Stimulated activated CD4-positive, alpha-beta T cell treated with anti-CD3 and anti-CD28 coated beads, TNF-alpha, amount 100 ng/mL, for 4 hours (primary cell): ENCODE results near the gene POU6F2.
"Not testable (repeated sequence)": the region's sequence is repeated elsewhere in the genome, so short reads cannot be mapped to it uniquely, and the experiment has no call there.

Experiments
- DNase-seq, 3 experiments: peaks; one replicate each; pipeline ENCODE4 v3.0.0-alpha.2; 2020; ENCODE audit warnings: low read depth in 3 of 3

Gene POU6F2

GRCh38 chr7:39353615-39354376 is 376.1 kb downstream of the POU6F2 start:
- no peak for DNase-seq

GRCh38 chr7:39355664-39356063 is 378.0 kb downstream of the POU6F2 start:
- DNase-seq: no peak

- DNase-seq: no peak
Observed at GRCh38 chr7:39356172-39356925, 378.6 kb downstream of the POU6F2 start.

- DNase-seq: no peak
Observed at GRCh38 chr7:39357648-39358047, 379.9 kb downstream of the POU6F2 start.

- no peak for DNase-seq
Observed at GRCh38 chr7:39360038-39360437, 382.3 kb downstream of the POU6F2 start.

- no peak for DNase-seq
Observed at GRCh38 chr7:39360766-39361165, 383.1 kb downstream of the POU6F2 start.

GRCh38 chr7:39365751-39366295 is 388.1 kb downstream of the POU6F2 start:
- DNase-seq: no peak

- DNase-seq: no peak
Observed at GRCh38 chr7:39367451-39367850, 389.7 kb downstream of the POU6F2 start.

- DNase-seq: no peak
Observed at GRCh38 chr7:39367943-39368342, 390.2 kb downstream of the POU6F2 start.

- DNase-seq: no peak
Observed at GRCh38 chr7:39372383-39372782, 394.7 kb downstream of the POU6F2 start.

GRCh38 chr7:39374436-39375040 is 396.8 kb downstream of the POU6F2 start:
- DNase-seq: no peak

GRCh38 chr7:39375047-39375873 is 397.6 kb downstream of the POU6F2 start:
- no peak for DNase-seq

- no peak for DNase-seq
Observed at GRCh38 chr7:39375874-39376190, 398.1 kb downstream of the POU6F2 start.

- not testable (repeated sequence) for DNase-seq
Observed at GRCh38 chr7:39376881-39377280, 399.2 kb downstream of the POU6F2 start.

GRCh38 chr7:39379416-39379815 is 401.7 kb downstream of the POU6F2 start:
- DNase-seq: no peak

GRCh38 chr7:39383136-39383535 is 405.4 kb downstream of the POU6F2 start:
- DNase-seq: no peak

GRCh38 chr7:39384386-39384785 is 406.7 kb downstream of the POU6F2 start:
- no peak for DNase-seq

- DNase-seq: no peak
Observed at GRCh38 chr7:39386718-39387117, 409.0 kb downstream of the POU6F2 start.

- no peak for DNase-seq
Observed at GRCh38 chr7:39392151-39392550, 414.4 kb downstream of the POU6F2 start.

- no peak for DNase-seq
Observed at GRCh38 chr7:39394105-39394680, 416.5 kb downstream of the POU6F2 start.

- no peak for DNase-seq
Observed at GRCh38 chr7:39399458-39399857, 421.7 kb downstream of the POU6F2 start.
